Measurements from ENCODE around the gene SSX3. TPM values are rescaled to one million over a fixed set of nuclear protein-coding genes. Genes with fewer than 3 reads are reported as not detected.
"Not testable (repeated sequence)": the region's sequence is repeated elsewhere in the genome, so short reads cannot be mapped to it uniquely, and the experiment has no call there.

SSX3 gene
- total RNA-seq: not detected
- long read RNA-seq: 0 reads

- intact Hi-C loops (cut with DNase I); DNase-seq (ENCODE audit: low spot score): not testable (repeated sequence)
These were observed at the start of gene SSX3 for GRCh38 chrX:48356315-48357094. Gene SSX3 (minus strand): TSS chrX:48356703. CDS start chrX:48355249, 1,454 bp downstream.

GRCh38 chrX:48397825-48398224 is 41.3 kb upstream of the SSX3 start:
- DNase-seq (ENCODE audit: low spot score); intact Hi-C loops (cut with DNase I): not testable (repeated sequence)

DNA sequence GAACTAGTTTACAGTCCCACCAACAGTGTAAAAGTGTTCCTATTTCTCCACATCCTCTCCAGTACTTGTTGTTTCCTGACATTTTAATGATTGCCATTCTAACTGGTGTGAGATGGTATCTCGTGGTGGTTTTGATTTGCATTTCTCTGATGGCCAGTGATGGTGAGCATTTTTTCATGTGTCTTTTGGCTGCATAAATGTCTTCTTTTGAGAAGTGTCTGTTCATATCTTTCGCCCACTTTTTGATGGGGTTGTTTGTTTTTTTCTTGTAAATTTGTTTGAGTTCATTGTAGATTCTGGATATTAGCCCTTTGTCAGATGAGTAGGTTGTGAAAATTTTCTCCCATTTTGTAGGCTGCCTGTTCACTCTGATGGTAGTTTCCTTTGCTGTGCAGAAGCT is 40.4 kb upstream of the SSX3 start:
- DNase-seq (ENCODE audit: low spot score); intact Hi-C loops (cut with DNase I): not testable (repeated sequence)

- intact Hi-C loops (cut with DNase I); DNase-seq (ENCODE audit: low spot score): not testable (repeated sequence)
These were observed 26.7 kb upstream of the SSX3 start, which contains the start of gene SSX4 for GRCh38 chrX:48383239-48383638. Gene SSX4 (plus strand): TSS chrX:48383539. CDS start chrX:48384054, 515 bp downstream.

- intact Hi-C loops (cut with DNase I); DNase-seq (ENCODE audit: low spot score): not testable (repeated sequence)
These were observed 13.9 kb upstream of the SSX3 start for GRCh38 chrX:48370408-48370807.

DNA sequence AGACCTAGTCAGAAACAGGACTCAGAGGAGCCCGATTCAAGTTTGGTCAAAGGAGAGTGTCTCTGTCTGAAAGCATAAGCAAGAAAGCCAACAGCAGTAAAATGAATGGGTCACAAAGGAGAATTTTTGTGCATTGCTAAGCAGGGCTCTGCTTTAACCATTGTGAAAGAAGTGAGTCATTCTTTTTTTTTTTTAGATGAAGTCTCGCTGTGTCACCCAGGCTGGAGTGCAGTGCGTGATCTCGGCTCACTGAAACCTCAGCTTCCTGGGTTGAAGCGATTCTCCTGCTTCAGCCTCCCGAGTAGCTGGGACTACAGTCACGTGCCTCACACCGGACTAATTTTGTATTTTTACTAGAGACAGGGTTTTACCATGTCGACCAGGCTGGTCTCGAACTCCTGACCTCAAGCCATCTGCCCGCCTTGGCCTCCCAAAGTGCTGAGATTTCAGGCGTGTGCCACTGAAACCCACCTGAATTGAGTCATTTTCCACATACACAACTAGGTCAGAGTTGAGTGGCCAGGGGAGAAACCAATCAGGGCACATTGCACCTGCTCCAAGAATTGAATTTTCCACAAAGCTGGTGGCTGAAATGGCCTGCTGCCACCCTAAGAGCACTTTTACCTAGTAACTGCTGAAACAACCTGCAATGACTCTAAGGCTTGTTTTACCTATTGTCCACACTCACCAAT is 11.4 kb upstream of the SSX3 start:
- intact Hi-C loops (cut with DNase I); DNase-seq (ENCODE audit: low spot score): not testable (repeated sequence)

DNA sequence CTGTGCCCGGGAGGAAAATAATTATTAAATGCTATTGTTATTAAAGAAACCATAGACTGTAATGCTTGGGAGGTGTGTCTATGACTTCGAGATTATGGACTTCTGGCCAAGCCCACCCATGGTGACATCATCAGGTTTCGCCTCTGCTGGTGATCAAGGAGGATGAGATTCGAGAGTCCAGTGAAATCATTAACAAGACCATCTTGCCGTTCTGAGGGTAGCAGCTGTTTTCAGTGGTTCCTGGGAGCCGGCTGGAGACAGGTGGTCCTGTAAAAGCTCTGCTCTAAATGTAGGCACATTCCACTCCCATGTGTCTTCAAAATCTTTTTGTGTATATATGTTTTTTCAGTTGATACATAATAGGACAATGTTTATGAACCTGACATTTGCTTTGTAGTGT is 2.8 kb upstream of the SSX3 start:
- intact Hi-C loops (cut with DNase I); DNase-seq (ENCODE audit: low spot score): not testable (repeated sequence)

DNA sequence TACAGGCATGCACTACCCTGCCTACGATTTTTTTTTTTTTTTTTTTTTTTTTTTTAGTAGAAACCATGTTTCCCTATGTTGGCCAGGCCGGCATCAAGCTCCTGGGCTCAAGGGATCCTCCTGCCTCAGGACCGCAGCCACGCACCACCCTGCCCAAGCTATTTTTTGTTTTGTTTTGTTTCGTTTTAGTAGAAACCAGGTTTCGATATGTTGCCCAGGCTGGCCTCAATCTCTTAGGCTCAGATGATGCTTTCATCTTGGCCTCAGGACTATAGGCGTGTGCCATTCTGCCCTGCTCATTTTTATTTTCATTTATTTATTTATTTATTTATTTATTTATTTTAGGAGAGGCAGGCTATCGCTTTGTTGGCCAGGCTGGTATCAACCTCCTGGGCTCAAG is 1.2 kb upstream of the SSX3 start:
- DNase-seq (ENCODE audit: low spot score): no peak
- intact Hi-C loops (cut with DNase I): no loop called here

- intact Hi-C loops (cut with DNase I); DNase-seq (ENCODE audit: low spot score): not testable (repeated sequence)
These were observed 10.4 kb downstream of the SSX3 start for GRCh38 chrX:48346059-48346458.

DNA sequence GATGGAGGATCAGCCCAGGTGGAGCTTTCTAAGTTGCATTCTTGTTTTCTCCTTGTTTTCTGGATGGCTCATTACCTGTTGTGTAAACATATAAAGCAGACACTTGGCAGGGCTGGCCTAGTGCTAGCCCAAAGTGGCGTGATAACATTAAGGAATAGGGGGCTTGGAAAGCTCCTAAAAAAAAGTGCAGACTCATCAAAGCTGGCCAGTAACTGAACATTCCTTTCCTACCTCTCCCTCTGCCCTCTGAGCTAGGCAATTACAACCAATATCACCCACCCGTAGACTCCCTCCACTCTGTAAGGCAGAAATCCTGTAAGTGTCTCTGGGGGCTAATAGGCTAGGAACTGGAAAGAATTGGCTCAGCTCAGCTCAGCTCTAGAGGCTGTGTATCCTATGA is 42.5 kb downstream of the SSX3 start:
- DNase-seq (ENCODE audit: low spot score); intact Hi-C loops (cut with DNase I): not testable (repeated sequence)

DNA sequence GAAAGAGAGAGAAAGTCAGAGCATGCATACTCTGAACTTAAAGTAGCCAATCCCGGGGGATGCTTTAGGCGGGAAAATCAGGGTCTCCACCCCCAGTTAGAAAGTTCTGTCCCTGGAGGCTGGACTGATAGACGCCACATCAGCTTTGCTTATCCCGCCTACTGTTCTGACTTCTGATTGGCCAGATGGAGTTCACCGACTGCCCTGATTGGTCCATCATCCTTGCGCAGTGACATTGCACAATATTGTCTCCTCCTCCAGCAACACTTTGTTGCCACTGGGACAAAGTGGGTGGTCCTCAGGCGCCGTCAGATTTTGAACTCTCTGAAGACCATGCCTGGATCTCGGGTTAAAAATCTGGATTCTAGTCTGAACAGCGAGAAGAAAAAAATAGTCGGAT is 50.3 kb downstream of the SSX3 start:
- no peak for DNase-seq (ENCODE audit: low spot score)
- intact Hi-C loops (cut with DNase I): no loop called here

Other genes starting within 250 kb of the SSX3 start
- gene SPACA5B, start 226.1 kb downstream of the SSX3 start, total RNA-seq: not detected
- not detected for gene SSX5, start 159.9 kb downstream of the SSX3 start, total RNA-seq
- gene SSX1, start 101.3 kb downstream of the SSX3 start, total RNA-seq: not detected
- not detected for gene SSX4, start 26.8 kb upstream of the SSX3 start, total RNA-seq
- not detected for gene SSX4B, start 55.3 kb upstream of the SSX3 start, total RNA-seq
- gene SLC38A5, start 113.6 kb upstream of the SSX3 start, total RNA-seq: 2.2 TPM
- gene FTSJ1, start 119.5 kb upstream of the SSX3 start, total RNA-seq: 18.8 TPM
- 12.9 TPM for gene PORCN, start 152.3 kb upstream of the SSX3 start, total RNA-seq
- 38.6 TPM for gene EBP, start 165.1 kb upstream of the SSX3 start, total RNA-seq
- gene TBC1D25, start 183.0 kb upstream of the SSX3 start, total RNA-seq: 16.5 TPM
- gene RBM3, start 217.8 kb upstream of the SSX3 start, total RNA-seq: 96.9 TPM
- gene WDR13, start 240.8 kb upstream of the SSX3 start, total RNA-seq: 170 TPM

Data from cardiac septum (tissue), 1 donor.